GM21381 (cell line): ENCODE data around the gene UBE3A.

Experiments used
- ATAC-seq: cut with Tn5 transposase; IDR thresholded peaks from one replicate; pipeline ENCODE4 v1.9.1; 2021; ENCODE audit warnings: mild to moderate bottlenecking, moderate library complexity; ENCODE audit not compliant: unreplicated experiment

UBE3A gene

GRCh38 chr15:25335279-25335678 lies 103.5 kb downstream of the UBE3A start:
- ATAC-seq, result no peak

GRCh38 chr15:25333049-25333448 lies 105.8 kb downstream of the UBE3A start:
- ATAC-seq, result no peak

- no peak for ATAC-seq
These were observed 106.5 kb downstream of the UBE3A start for GRCh38 chr15:25332306-25332705.

- no peak for ATAC-seq
These were observed 107.0 kb downstream of the UBE3A start for GRCh38 chr15:25331860-25332259.

- no peak for ATAC-seq
These were observed 107.4 kb downstream of the UBE3A start for GRCh38 chr15:25331404-25331803.

GRCh38 chr15:25329696-25330095 lies 109.1 kb downstream of the UBE3A start:
- no peak for ATAC-seq

- ATAC-seq, result no peak
These were observed 111.1 kb downstream of the UBE3A start for GRCh38 chr15:25327686-25328085.

- ATAC-seq, result no peak
These were observed 113.6 kb downstream of the UBE3A start for GRCh38 chr15:25325187-25325586.

- no peak for ATAC-seq
These were observed 115.4 kb downstream of the UBE3A start for GRCh38 chr15:25323420-25323819.

GRCh38 chr15:25287823-25288222 lies 151.0 kb downstream of the UBE3A start:
- no peak for ATAC-seq
